ENCODE data around the gene SPATC1L.

SPATC1L gene

DNA sequence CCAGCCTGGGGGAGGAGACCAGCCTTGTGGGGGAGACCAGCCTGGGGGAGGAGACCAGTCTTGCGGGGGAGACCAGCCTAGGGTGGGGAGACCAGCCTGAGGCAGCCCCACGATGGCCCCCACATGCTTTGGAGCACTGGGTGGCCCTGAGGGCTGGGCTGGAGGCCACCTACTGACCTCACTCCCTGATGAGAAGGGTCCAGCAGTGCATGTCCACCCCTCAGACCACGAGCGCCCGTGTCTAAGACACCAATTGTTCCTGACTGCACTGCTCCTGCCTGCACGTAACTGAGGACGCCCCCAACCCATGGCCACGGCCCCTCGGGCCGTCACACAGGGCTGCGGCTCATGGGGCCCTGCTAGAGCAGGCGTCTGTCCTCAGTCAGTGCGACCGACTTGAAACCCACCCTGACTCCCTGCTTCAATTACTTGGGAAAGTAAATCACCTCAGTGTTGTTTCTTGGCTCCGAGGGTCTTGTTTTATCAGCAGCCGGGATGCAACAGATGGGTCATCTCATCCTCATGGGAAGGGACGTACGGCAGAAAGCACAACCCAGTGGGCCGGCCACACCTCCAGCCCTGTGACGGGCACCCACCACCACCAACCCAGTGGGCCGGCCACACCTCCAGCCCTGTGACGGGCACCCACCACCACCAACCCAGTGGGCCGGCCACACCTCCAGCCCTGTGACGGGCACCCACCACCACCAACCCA, at the start of gene SPATC1L:
TSS of gene SPATC1L (minus strand) at position 550 of the 715 bp plus-strand sequence. CDS start 1,643 bp downstream, outside the sequence.
- no peak for TF ChIP-seq CTCF (IDR thresholded peaks at IDR 0.05; ENCODE audit: low read depth, low read length)
- H3K4me3 ChIP-seq (ENCODE audit: low read depth, low read length) = peak within 1 kb of the TSS; percentile 92

DNA sequence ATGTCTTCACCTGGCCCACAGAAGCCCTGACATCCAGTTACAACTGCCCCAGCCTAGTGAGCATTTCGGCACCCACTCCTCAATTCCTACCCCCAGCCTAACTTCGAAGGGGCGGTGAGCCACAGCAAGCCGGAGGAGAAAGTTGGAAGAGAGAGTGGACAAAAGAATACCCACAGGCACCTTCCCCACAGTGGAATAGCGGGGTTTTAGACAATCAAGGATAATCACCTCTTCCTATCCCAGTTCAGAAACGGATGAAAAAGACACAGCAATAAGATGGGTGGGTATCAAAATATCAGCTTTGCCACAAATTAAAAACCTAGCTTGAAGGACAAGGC, 45.6 kb upstream of the SPATC1L start:
- H3K4me3 ChIP-seq (ENCODE audit: low read depth, low read length) = peak overlapping the region; percentile 65
- no peak for TF ChIP-seq CTCF (IDR thresholded peaks at IDR 0.05; ENCODE audit: low read depth, low read length)

DNA sequence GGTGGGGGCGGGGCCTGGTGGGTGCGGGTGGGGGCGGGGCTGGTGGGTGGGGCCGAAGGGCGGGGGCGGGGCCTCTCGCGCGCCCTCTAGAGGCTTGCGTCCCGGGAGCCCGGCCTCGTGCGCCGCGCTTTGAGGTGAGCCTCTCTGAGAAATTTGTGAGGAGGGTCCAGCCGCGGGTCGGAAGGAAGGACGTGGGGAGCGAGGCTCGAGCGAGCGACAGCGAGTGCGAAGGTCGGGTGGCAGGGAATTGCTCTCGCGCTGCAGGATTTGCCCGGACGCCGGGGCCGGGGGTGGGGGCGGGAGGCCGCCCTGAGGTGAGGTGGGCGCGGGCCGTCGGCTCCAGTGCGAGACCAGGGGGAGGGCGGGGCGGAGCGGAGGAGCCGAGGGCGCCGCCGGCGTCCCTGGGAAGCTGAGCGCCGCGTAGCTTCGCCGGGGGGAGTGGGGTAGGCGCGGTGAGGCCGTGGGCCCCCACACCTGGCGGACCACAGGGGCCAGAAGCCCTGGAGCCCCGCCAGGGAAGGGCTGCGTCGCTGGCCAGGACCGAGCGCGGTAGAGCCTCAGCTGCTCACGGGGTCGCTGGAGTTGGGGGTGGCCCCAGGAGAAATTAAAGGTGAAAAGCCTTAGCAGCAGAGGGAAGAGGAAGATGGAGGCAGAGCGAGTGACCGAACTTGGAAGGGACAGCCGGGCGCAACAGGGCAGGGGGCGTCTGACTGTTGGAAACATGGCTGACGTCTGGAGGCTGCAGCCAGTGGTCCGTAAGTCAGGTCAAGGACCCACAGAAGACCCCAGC, 45.1 kb upstream of the SPATC1L start:
- peak; percentile 36 for TF ChIP-seq CTCF (IDR thresholded peaks at IDR 0.05; ENCODE audit: low read depth, low read length)
- peak overlapping the region; percentile 65 for H3K4me3 ChIP-seq (ENCODE audit: low read depth, low read length)

DNA sequence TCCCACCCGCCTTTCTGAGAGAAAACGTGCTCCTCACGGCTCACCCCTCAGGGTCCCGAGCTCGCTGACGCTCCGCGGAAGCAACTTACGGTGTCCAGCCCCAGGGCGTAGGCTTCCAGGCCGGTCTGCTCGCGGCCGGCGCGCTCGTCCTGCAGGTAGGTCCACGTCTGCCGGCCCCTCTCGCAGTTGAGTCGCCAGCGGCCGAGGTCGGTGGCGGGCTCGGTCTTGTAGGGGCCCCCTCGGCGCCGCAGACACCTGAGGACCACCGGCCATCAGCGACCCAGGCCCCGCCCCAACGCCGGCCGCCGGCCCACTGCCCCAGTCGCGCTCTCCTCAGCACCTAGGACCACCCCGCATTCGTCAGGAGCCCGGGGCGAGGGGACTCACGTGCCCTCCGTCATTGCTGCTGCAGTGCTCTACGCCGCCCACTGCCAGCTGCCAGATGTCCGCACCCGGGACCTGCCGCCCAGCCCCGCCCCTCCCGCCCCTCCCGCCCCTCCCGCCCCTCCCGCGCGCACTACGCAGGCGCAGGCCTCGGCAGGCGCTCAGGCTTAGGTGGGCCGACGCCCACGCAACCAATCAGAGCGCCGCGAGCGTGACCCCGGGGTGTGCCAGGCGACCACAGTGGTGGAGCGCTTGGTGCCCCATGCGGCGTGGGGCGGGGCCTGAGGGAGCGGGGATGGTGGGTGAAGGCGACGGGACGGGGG, 44.2 kb upstream of the SPATC1L start, which contains the start of gene LSS:
TSS of gene LSS (minus strand) at position 430 of the 707 bp plus-strand sequence. CDS start at position 401, 29 bp downstream.
- no peak for TF ChIP-seq CTCF (IDR thresholded peaks at IDR 0.05; ENCODE audit: low read depth, low read length)
- H3K4me3 ChIP-seq (ENCODE audit: low read depth, low read length) = peak within 1 kb of the TSS; percentile 91

DNA sequence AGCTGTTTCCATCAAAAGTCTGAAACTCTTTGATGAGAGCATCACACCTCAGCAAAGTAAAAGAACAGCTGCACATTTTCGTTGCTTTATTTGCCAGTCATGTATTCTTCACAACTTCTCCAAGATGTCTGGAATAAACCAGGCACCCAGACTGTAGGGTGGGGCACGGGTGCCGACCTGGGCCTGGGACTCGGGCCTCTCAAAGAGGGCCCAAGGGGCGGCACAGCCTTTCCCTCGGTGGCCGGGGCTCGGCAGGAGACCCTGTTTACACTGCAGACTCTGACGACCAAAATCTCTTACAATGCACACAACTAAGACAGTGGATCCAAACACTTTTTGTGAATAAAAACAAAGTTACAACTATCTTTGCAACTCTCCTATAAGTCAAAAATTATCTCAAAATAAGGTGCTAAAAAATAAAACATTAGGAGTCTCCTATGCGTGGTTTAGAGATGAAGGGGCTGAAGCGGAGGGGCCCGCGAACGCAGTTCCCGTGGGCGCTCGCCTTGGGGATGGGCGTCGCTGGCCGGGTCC, 43.6 kb upstream of the SPATC1L start:
- TF ChIP-seq CTCF (IDR thresholded peaks at IDR 0.05; ENCODE audit: low read depth, low read length) = no peak

DNA sequence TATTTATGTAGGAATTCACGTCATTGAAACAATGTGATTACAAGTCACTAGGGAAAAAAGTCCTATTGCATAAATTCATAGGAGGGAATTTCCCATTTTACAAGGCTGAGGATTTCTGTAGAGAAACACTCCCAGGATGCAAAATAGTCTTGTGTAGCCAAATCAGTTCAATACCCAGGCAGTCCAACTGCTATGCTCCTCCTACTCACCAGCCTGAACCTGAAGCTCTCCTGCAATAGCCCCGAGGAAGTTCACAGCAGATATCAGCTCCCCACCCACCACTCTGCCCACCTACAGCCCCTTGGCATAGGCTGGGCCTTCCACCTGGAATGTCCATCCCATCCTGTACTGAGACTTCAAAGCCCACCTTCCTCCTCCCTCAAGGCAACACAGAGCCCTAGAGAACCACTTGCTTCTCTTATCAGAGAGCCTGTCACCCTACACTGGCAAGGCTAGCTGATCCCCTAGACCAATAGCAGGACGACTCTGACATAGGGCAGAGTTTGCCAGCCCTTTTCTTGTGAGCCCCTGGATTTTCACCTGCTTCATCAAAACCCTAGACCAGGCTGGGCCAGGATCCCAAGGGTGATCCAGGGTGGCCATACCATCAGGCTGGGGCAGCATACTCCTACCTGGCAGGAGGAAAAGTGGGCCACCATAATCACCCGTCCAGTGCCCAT, 42.8 kb upstream of the SPATC1L start:
- no peak for TF ChIP-seq CTCF (IDR thresholded peaks at IDR 0.05; ENCODE audit: low read depth, low read length)
- H3K4me3 ChIP-seq (ENCODE audit: low read depth, low read length) = peak overlapping the region; percentile 91

More for the DNA sequence above, 43.6 kb upstream of the SPATC1L start:
- peak overlapping the region; percentile 91 for H3K4me3 ChIP-seq (ENCODE audit: low read depth, low read length)
